ENCODE measurements around the gene GOLGA2. TPM values are rescaled to one million over a fixed set of nuclear protein-coding genes. Genes with fewer than 3 reads are reported as not detected.

GOLGA2 gene
- total RNA-seq, 2 experiments from 2014 or later, result 44.3 to 48.3 TPM

- H3K4me1 Mint-ChIP-seq (ENCODE audit: low read depth), result no peaks in the 10 kb centered on the region
- CTCF ChIA-PET, result no interaction called here
- Histone ChIP-seq H3K27ac (ENCODE audit: low read depth in 1 of 2, low read length in 2 of 2) (no peak overlapping the region), H3K36me3 (ENCODE audit: insufficient read depth, low read length) (peaks cover 68% of the 10 kb centered on the region), H3K27me3 (ENCODE audit: control insufficient read depth in 1 of 2, insufficient read depth in 2 of 2, low read length in 2 of 2) (no peaks in the 10 kb centered on the region), H3K9me3 (ENCODE audit: control insufficient read depth in 1 of 2, insufficient read depth in 1 of 2, low read length in 2 of 2) (no peaks in the 10 kb centered on the region), H3K4me3 (ENCODE audit: low read length) (no peak overlapping the region), H3K4me1 (ENCODE audit: insufficient read depth, low read length) (no peaks in the 10 kb centered on the region)
- intact Hi-C loops (cut with DNase I, micrococcal nuclease), result no loop called here
- peaks cover 70% of the 10 kb centered on the region for H3K36me3 Mint-ChIP-seq (ENCODE audit: low read depth)
- no peaks in the 10 kb centered on the region for H3K9me3 Mint-ChIP-seq
- TF ChIP-seq, protein P1, sequence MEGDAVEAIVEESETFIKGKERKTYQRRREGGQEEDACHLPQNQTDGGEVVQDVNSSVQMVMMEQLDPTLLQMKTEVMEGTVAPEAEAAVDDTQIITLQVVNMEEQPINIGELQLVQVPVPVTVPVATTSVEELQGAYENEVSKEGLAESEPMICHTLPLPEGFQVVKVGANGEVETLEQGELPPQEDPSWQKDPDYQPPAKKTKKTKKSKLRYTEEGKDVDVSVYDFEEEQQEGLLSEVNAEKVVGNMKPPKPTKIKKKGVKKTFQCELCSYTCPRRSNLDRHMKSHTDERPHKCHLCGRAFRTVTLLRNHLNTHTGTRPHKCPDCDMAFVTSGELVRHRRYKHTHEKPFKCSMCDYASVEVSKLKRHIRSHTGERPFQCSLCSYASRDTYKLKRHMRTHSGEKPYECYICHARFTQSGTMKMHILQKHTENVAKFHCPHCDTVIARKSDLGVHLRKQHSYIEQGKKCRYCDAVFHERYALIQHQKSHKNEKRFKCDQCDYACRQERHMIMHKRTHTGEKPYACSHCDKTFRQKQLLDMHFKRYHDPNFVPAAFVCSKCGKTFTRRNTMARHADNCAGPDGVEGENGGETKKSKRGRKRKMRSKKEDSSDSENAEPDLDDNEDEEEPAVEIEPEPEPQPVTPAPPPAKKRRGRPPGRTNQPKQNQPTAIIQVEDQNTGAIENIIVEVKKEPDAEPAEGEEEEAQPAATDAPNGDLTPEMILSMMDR (IDR thresholded peaks at IDR 0.05), result no peak
- H3K27me3 Mint-ChIP-seq, result no peaks in the 10 kb centered on the region
- ATAC-seq (ENCODE audit: poor library complexity) (no peak), DNase-seq (no peak)
- no peak overlapping the region for H3K27ac Mint-ChIP-seq
- POLR2A ChIA-PET, result interaction anchor here (0.8 kb wide), 1 partner anchor 24 kb away, joined by 3 read pairs; no protein-coding TSS in a partner anchor
- no peak overlapping the region for H3K4me3 Mint-ChIP-seq
Observed at GRCh38 chr9:128262687-128263086, 13.1 kb downstream of the GOLGA2 start.

DNA sequence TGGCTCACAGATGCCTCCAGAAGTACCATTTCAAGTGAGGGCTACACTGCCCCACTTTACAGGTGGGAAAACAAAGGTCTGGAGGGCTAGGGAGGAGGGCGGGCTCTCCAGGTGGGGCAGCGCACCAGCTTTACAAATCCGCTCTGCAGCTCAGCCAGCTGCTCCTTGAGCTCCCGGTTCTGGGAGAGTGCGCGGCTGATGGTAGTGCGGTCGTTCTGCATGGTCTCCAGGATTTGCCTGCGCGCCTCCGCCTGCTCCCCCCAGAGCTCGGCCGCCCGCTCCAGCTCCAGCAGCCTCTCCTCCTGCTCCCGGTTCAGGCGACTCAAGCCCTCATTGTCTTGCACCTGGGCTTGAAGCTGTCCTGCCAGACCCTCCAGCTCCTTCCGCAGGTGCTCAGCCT is 15.5 kb downstream of the GOLGA2 start:
- ChIA-PET POLR2A (interaction anchor here (1.9 kb wide), 1 partner anchor 10 kb away, joined by 6 read pairs; no protein-coding TSS in a partner anchor), CTCF (no interaction called here)
- Histone ChIP-seq H3K27me3 (ENCODE audit: control insufficient read depth in 1 of 2, insufficient read depth in 2 of 2, low read length in 2 of 2) (no peaks in the 10 kb centered on the region), H3K4me1 (ENCODE audit: insufficient read depth, low read length) (no peaks in the 10 kb centered on the region), H3K36me3 (ENCODE audit: insufficient read depth, low read length) (peaks cover 68% of the 10 kb centered on the region), H3K9me3 (ENCODE audit: control insufficient read depth in 1 of 2, insufficient read depth in 1 of 2, low read length in 2 of 2) (no peaks in the 10 kb centered on the region), H3K27ac (ENCODE audit: low read depth in 1 of 2, low read length in 2 of 2) (no peak overlapping the region), H3K4me3 (ENCODE audit: low read length) (no peak overlapping the region)
- Mint-ChIP-seq H3K27ac (no peak overlapping the region), H3K27me3 (no peaks in the 10 kb centered on the region), H3K36me3 (ENCODE audit: low read depth) (peaks cover 61% of the 10 kb centered on the region), H3K4me3 (no peak overlapping the region), H3K9me3 (no peaks in the 10 kb centered on the region), H3K4me1 (ENCODE audit: low read depth) (no peaks in the 10 kb centered on the region)
- TF ChIP-seq, protein P1 (IDR thresholded peaks at IDR 0.05), result no peak
- intact Hi-C loops (cut with DNase I, micrococcal nuclease), result no loop called here
- ATAC-seq (ENCODE audit: poor library complexity) (no peak), DNase-seq (no peak)

DNA sequence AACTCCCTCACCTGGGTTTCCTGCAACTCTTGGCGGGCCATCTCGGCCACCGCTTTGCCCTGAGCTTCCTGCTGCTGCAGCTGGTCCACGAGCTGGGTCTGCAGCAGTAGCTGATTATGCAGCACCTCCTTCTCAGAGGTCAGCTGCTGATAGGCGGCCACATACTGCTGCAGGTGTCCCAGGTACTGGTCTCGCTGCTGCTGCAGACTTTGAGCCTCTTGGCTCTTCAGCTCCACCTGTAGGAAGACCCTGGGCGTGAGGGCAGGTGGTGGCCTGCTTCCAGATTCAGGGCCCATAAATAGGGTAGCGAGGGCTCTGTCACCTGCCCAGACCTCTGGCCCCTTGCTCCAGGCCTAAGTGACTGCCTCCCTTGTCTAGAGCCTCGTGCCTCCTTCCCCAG is 16.7 kb downstream of the GOLGA2 start:
- H3K4me3 ChIP-seq (ENCODE audit: low read length), result no peak overlapping the region
- no peaks in the 10 kb centered on the region for H3K27me3 Mint-ChIP-seq
- peaks cover 51% of the 10 kb centered on the region for H3K36me3 Mint-ChIP-seq (ENCODE audit: low read depth)
- H3K27me3 ChIP-seq (ENCODE audit: control insufficient read depth in 1 of 2, insufficient read depth in 2 of 2, low read length in 2 of 2), result no peaks in the 10 kb centered on the region
- no peak for ATAC-seq (ENCODE audit: poor library complexity)
- no peak for DNase-seq
- TF ChIP-seq, protein P1 (IDR thresholded peaks at IDR 0.05), result no peak
- H3K4me1 Mint-ChIP-seq (ENCODE audit: low read depth), result no peaks in the 10 kb centered on the region
- no peaks in the 10 kb centered on the region for H3K4me1 ChIP-seq (ENCODE audit: insufficient read depth, low read length)
- H3K9me3 ChIP-seq (ENCODE audit: control insufficient read depth in 1 of 2, insufficient read depth in 1 of 2, low read length in 2 of 2), result no peaks in the 10 kb centered on the region
- H3K27ac ChIP-seq (ENCODE audit: low read depth in 1 of 2, low read length in 2 of 2), result no peak overlapping the region
- CTCF ChIA-PET, result no interaction called here
- intact Hi-C loops (cut with DNase I, micrococcal nuclease), result loop anchor here in 1 of 2 experiments (10.0 kb wide), 1 partner anchor 64 kb away; the partner anchor contains the start of gene CIZ1
- peaks cover 65% of the 10 kb centered on the region for H3K36me3 ChIP-seq (ENCODE audit: insufficient read depth, low read length)
- no peaks in the 10 kb centered on the region for H3K9me3 Mint-ChIP-seq
- H3K27ac Mint-ChIP-seq, result no peak overlapping the region
- POLR2A ChIA-PET, result interaction anchor here (1.9 kb wide), 1 partner anchor 9 kb away, joined by 6 read pairs; no protein-coding TSS in a partner anchor
- H3K4me3 Mint-ChIP-seq, result no peak overlapping the region

Data from CD4-positive, alpha-beta T cell (primary cell).